Body of pancreas (tissue), 4 donors: Measurements from ENCODE around the gene SEMA3D.

Experiments used
- CTCF ChIP-seq, 7 experiments: fragments of 450-650 bp in 4 of 7; fragments of 200-600 bp in 3 of 7; sonication (generic) in 3 of 7; IDR thresholded peaks; one replicate each; pipeline ENCODE4 v1.5.1; 2016 to 2019; ENCODE audit warnings: antibody characterized with exemption in 7 of 7
- POLR2A ChIP-seq, 3 donors: fragments of 450-650 bp; IDR thresholded peaks; one replicate each; pipeline ENCODE4 v1.6.1; 2016; ENCODE audit warnings: antibody characterized with exemption in 3 of 3, mild to moderate bottlenecking in 2 of 3

DNA sequence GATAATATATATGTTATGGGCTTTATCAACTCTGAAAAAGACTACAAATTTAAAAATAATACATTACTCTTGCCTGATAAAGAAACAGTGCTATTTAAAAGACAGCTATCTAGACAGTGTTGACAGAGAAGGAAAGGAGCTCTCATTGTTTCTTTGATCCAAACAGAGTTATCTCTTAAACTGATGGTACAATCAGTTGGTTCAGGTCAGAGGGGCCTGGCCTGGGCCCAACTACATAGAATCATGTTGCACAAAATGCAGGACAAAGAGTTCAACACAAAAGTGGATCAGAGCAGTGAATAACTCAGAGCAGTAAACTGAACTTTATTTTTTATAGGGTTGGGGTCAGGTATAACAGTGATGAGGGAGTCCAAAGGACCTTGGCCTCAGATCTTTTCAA, 33.8 kb upstream of the SEMA3D start:
- no peak for TF ChIP-seq POLR2A (IDR thresholded peaks at IDR 0.05)
- no peak for TF ChIP-seq CTCF (IDR thresholded peaks at IDR 0.05)
